HCT116 (cell line): Measurements from ENCODE around the gene WHRN. TPM values are rescaled to one million over a fixed set of nuclear protein-coding genes. Genes with fewer than 3 reads are reported as not detected.

Experiments
- ATAC-seq: fragments of 200-7000 bp; cut with Tn5 transposase; 2 replicates; pipeline ENCODE4 v1.9.1; 2020; ENCODE audit warnings: mild to moderate bottlenecking, moderate library complexity
- Bru-seq: library from RNA; stranded (reverse); fragments of 400-500 nt; gene quantifications from one replicate; lab custom pipeline; 2021; lab: Mats Ljungman, UMichigan
- BruChase-seq, 2 experiments: library from RNA; stranded (reverse); fragments of 400-500 nt; gene quantifications; one replicate each; lab custom pipeline; 2021; lab: Mats Ljungman, UMichigan
- BruUV-seq: library from RNA; stranded (reverse); fragments of 400-500 nt; replicated peaks from 2 replicates; lab custom pipeline; 2021; lab: Mats Ljungman, UMichigan
- CTCF ChIA-PET: fragments of 300-600 bp; sonication (Branson Sonifier 250); formaldehyde crosslinking; loops from one replicate; lab custom pipeline; 2021; ENCODE audit warnings: antibody characterized with exemption; lab: Charles Lee
- POLR2A ChIA-PET: fragments of 300-600, 350-600 bp; sonication (Branson Sonifier 250); formaldehyde crosslinking; loops from one replicate; lab custom pipeline; 2021; ENCODE audit warnings: antibody characterized with exemption; lab: Charles Lee
- RAD21 ChIA-PET, 2 experiments: fragments of 300-600 bp; sonication (Branson Sonifier 250); formaldehyde crosslinking; loops; one replicate each; lab custom pipeline; 2023; ENCODE audit warnings: low total read pairs in 2 of 2; ENCODE audit not compliant: uncharacterized antibody in 2 of 2, unreplicated experiment in 2 of 2, low non-redundant PET in 1 of 2; lab: Charles Lee
- DNase-seq: peaks from one replicate; pipeline ENCODE4 v3.0.0-alpha.2; 2010; ENCODE audit warnings: low read depth, low spot score
- H2AFZ ChIP-seq: fragments of 200-600 bp; shearing (Covaris generic), sonication (generic); 2 replicates; pipeline ENCODE4 v1.6.1; 2017; ENCODE audit warnings: low read depth, mixed run types, mixed read lengths, antibody characterized with exemption, low read length; ENCODE audit not compliant: poor library complexity, severe bottlenecking
- H3K27ac ChIP-seq: 2 replicates; pipeline ENCODE4 v1.5.1; 2012; ENCODE audit warnings: low read depth, low read length
- H3K27me3 ChIP-seq: fragments of 200-600 bp; sonication (generic); 2 replicates; pipeline ENCODE4 v1.6.1; 2016; ENCODE audit warnings: mixed run types, low read length, mixed read lengths; ENCODE audit not compliant: insufficient read depth
- H3K36me3 ChIP-seq, 2 experiments: fragments of 200-500 bp in 1 of 2; fragments of 200-600 bp in 1 of 2; sonication (Bioruptor generic) in 1 of 2; sonication (generic) in 1 of 2; 2 replicates each; pipeline versions ENCODE4 v1.5.1 to v1.6.1; 2014 to 2016; ENCODE audit warnings: low read length in 2 of 2, inconsistent platforms in 1 of 2, mixed read lengths in 1 of 2, mixed run types in 1 of 2; ENCODE audit not compliant: insufficient read depth in 2 of 2, control insufficient read depth in 1 of 2
- H3K4me1 ChIP-seq, 2 experiments: fragments of 200-600 bp in 1 of 2; sonication (generic) in 1 of 2; 2 replicates each; pipeline versions ENCODE4 v1.5.1 to v1.6.1; 2012 to 2017; ENCODE audit warnings: low read length in 2 of 2, inconsistent platforms in 1 of 2, mild to moderate bottlenecking in 1 of 2, mixed read lengths in 1 of 2, mixed run types in 1 of 2, moderate library complexity in 1 of 2; ENCODE audit not compliant: insufficient read depth in 2 of 2, control insufficient read depth in 1 of 2
- H3K4me2 ChIP-seq: fragments of 200-600 bp; sonication (generic); 2 replicates; pipeline ENCODE4 v1.6.1; 2017; ENCODE audit warnings: mixed run types, low read length, mixed read lengths
- H3K4me3 ChIP-seq, 2 experiments: fragments of 200-600 bp in 1 of 2; sonication (generic) in 1 of 2; replicated peaks in 1 of 2; 2 replicates each; pipeline ENCODE4 v1.5.1; 2011 to 2016; ENCODE audit warnings: low read length in 2 of 2, control low read depth in 1 of 2, low read depth in 1 of 2, mild to moderate bottlenecking in 1 of 2, mixed read lengths in 1 of 2, mixed run types in 1 of 2
- H3K79me2 ChIP-seq: fragments of 200-600 bp; sonication (generic); 2 replicates; pipeline ENCODE4 v1.6.1; 2017; ENCODE audit warnings: mild to moderate bottlenecking, mixed run types, low read length, moderate library complexity, mixed read lengths; ENCODE audit not compliant: insufficient read depth
- H3K9ac ChIP-seq: fragments of 200-600 bp; sonication (generic); 2 replicates; pipeline ENCODE4 v1.6.1; 2016; ENCODE audit warnings: low read length, mixed read lengths
- H3K9me2 ChIP-seq: fragments of 200-600 bp; sonication (generic), shearing (Covaris generic); 2 replicates; pipeline ENCODE4 v1.6.1; 2017; ENCODE audit warnings: mixed run types, mild to moderate bottlenecking, moderate library complexity; ENCODE audit not compliant: insufficient read depth
- H3K9me3 ChIP-seq, 2 experiments: fragments of 200-500 bp in 1 of 2; fragments of 200-600 bp in 1 of 2; sonication (Bioruptor generic) in 1 of 2; sonication (generic) in 1 of 2; 2 replicates each; pipeline ENCODE4 v1.6.1; 2014 to 2017; ENCODE audit warnings: low read length in 2 of 2, mixed read lengths in 2 of 2, inconsistent platforms in 1 of 2, low read depth in 1 of 2, mild to moderate bottlenecking in 1 of 2, mixed run types in 1 of 2, moderate library complexity in 1 of 2; ENCODE audit not compliant: control insufficient read depth in 1 of 2, insufficient read depth in 1 of 2
- H4K20me1 ChIP-seq: fragments of 200-600 bp; sonication (generic), shearing (Covaris generic); 2 replicates; pipeline ENCODE4 v1.6.1; 2017; ENCODE audit warnings: mixed run types, mild to moderate bottlenecking, moderate library complexity; ENCODE audit not compliant: insufficient read depth
- CBX3 ChIP-seq: IDR thresholded peaks from 2 replicates; pipeline ENCODE4 v1.6.1; 2012; ENCODE audit warnings: low read depth
- CEBPB ChIP-seq: IDR thresholded peaks from 2 replicates; pipeline ENCODE4 v1.6.1; 2012; ENCODE audit warnings: low read depth
- EGR1 ChIP-seq: IDR thresholded peaks from 2 replicates; pipeline ENCODE4 v1.6.1; 2012; ENCODE audit warnings: low read depth
- ELF1 ChIP-seq: IDR thresholded peaks from 2 replicates; pipeline ENCODE4 v1.6.1; 2012; ENCODE audit warnings: low read depth, borderline replicate concordance
- EZH2phosphoT487 ChIP-seq: fragments of 200-600 bp; IDR thresholded peaks from 2 replicates; pipeline ENCODE4 v1.6.1; 2018; ENCODE audit warnings: antibody characterized with exemption, borderline replicate concordance
- FOSL1 ChIP-seq: IDR thresholded peaks from 2 replicates; pipeline ENCODE4 v1.6.1; 2012; ENCODE audit warnings: low read depth
- JUND ChIP-seq: IDR thresholded peaks from 2 replicates; pipeline ENCODE4 v1.6.1; 2012
- POLR2A ChIP-seq: IDR thresholded peaks from 2 replicates; pipeline ENCODE4 v1.7.0; 2011; ENCODE audit warnings: borderline replicate concordance; ENCODE audit not compliant: insufficient read depth, insufficient read length; ENCODE audit errors: extremely low read depth
- POLR2AphosphoS5 ChIP-seq: IDR thresholded peaks from 2 replicates; pipeline ENCODE4 v1.6.1; 2011; ENCODE audit warnings: mild to moderate bottlenecking, low read depth, low read length, moderate library complexity
- RAD21 ChIP-seq: IDR thresholded peaks from 2 replicates; pipeline ENCODE4 v1.6.1; 2012; ENCODE audit warnings: low read depth, mild to moderate bottlenecking
- SRF ChIP-seq: IDR thresholded peaks from 2 replicates; pipeline ENCODE4 v1.6.1; 2012; ENCODE audit warnings: low read depth
- TCF7L2 ChIP-seq: IDR thresholded peaks from 2 replicates; pipeline ENCODE4 v1.7.0; 2011; ENCODE audit warnings: borderline replicate concordance, inconsistent platforms; ENCODE audit not compliant: insufficient read depth, insufficient read length; ENCODE audit errors: extremely low read depth
- YY1 ChIP-seq: IDR thresholded peaks from 2 replicates; pipeline ENCODE4 v1.6.1; 2011; ENCODE audit warnings: low read length, low read depth, moderate library complexity, mild to moderate bottlenecking; ENCODE audit not compliant: insufficient replicate concordance; ENCODE audit errors: extremely low read depth
- ZNF274 ChIP-seq: fragments of 200-500 bp; sonication (Bioruptor generic); IDR thresholded peaks from 2 replicates; pipeline ENCODE4 v1.6.1; 2014; ENCODE audit warnings: mild to moderate bottlenecking, low read depth, low read length, inconsistent platforms
- intact Hi-C: fragments of 100-400 bp; cut with micrococcal nuclease; formaldehyde crosslinking; loops from 2 replicates; pipeline ENCODE4 v1.10.0; 2022
- long read RNA-seq: library from polyadenylated mRNA; unstranded; transcript quantifications from one replicate; pipeline ENCODE4 v2.0.0, GENCODE V29; 2021; ENCODE audit not compliant: unreplicated experiment
- polyA plus RNA-seq: library from polyadenylated mRNA; unstranded; fragments of >200 nt; gene quantifications from 2 replicates; pipeline ENCODE4 v1.2.1, GENCODE V29; 2012; ENCODE audit warnings: missing spikeins
- total RNA-seq: library from RNA; stranded (reverse); gene quantifications from one replicate; pipeline ENCODE4 v1.2.1, GENCODE V29; 2021; ENCODE audit not compliant: unreplicated experiment
- TF ChIP-seq, protein P1 (sequence below): IDR thresholded peaks from 2 replicates; pipeline ENCODE4 v1.6.1; 2012; ENCODE audit warnings: low read depth
- TF ChIP-seq, protein P2 (sequence below): IDR thresholded peaks from 2 replicates; pipeline ENCODE4 v1.6.1; 2012
- TF ChIP-seq, protein P3 (sequence below): IDR thresholded peaks from 2 replicates; pipeline ENCODE4 v1.6.1; 2012
- TF ChIP-seq, protein P4 (sequence below): IDR thresholded peaks from 2 replicates; pipeline ENCODE4 v1.6.1; 2011; ENCODE audit warnings: mild to moderate bottlenecking, low read length, moderate library complexity; ENCODE audit not compliant: insufficient replicate concordance; ENCODE audit errors: extremely low read depth

The WHRN gene
- 12.8 TPM for total RNA-seq
- polyA plus RNA-seq = 13.1 and 15.7 TPM in 2 replicates
- percentile 52 among the genes with signal in this experiment for Bru-seq, nascent RNA
- BruChase-seq, experiment 1, labeled RNA remaining after a 6-hour chase = percentile 53 among the genes with signal in this experiment
- percentile 55 among the genes with signal in this experiment for BruChase-seq, experiment 2, labeled RNA remaining after a 2-hour chase
- long read RNA-seq, partial matches to known transcripts = 5 of 12 reads
- long read RNA-seq, other reads (novel, unspliced or antisense) = 5 of 12 reads

DNA sequence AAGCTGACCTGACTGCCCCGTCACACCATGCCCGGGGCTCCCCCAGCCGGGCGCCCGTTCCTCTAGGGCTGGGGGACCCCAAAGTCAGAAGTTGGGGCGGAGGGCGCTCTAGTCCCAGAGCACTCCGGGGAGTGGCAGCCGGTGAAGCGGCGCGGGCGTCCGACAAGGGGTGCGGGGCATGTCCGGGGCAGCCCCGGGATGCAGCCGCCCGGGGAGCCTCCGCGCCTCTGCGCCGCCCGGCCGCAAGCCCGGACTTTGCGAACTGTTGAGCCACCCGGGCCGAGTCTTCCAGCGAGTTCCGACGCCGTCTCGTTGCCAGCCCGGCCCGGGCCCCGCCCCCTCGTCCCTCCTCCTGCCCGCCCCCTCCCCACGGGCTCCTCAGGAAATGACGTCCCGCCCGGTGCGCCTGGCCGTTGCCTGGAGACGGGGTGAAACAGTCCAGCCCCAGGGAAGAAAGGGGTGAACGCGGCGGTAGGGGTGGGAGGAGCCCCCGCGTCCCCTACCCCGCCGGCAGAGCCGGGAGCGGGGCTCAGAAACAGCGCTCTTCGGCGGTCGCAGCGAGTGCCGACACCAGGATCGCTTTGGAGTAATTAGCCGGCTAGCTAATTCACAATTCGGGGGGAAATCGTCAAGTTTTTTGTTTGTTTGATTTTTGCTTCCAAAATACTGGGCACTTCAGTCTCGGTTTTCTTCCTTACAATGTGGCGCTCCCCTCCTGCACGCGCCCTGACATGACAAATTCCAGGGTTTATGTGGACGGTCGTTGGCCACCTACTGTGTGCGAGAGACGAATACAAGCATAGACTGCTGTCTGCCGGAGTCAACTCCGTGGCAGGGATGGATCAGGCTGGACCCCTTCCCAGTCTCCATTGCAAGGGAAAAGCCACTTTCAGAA is at the start of gene WHRN:
TSS of gene WHRN (minus strand) at position 287 of the 895 bp plus-strand sequence. CDS start 672 bp downstream, outside the sequence.
- H3K27ac ChIP-seq = peak within 1 kb of the TSS; percentile 34; the same call in 1 of the 2 replicates
- H3K4me2 ChIP-seq = peak within 1 kb of the TSS; percentile 95
- TF ChIP-seq RAD21 = no peak
- TF ChIP-seq ZNF274 = no peak
- TF ChIP-seq CEBPB = no peak
- TF ChIP-seq, protein P1, sequence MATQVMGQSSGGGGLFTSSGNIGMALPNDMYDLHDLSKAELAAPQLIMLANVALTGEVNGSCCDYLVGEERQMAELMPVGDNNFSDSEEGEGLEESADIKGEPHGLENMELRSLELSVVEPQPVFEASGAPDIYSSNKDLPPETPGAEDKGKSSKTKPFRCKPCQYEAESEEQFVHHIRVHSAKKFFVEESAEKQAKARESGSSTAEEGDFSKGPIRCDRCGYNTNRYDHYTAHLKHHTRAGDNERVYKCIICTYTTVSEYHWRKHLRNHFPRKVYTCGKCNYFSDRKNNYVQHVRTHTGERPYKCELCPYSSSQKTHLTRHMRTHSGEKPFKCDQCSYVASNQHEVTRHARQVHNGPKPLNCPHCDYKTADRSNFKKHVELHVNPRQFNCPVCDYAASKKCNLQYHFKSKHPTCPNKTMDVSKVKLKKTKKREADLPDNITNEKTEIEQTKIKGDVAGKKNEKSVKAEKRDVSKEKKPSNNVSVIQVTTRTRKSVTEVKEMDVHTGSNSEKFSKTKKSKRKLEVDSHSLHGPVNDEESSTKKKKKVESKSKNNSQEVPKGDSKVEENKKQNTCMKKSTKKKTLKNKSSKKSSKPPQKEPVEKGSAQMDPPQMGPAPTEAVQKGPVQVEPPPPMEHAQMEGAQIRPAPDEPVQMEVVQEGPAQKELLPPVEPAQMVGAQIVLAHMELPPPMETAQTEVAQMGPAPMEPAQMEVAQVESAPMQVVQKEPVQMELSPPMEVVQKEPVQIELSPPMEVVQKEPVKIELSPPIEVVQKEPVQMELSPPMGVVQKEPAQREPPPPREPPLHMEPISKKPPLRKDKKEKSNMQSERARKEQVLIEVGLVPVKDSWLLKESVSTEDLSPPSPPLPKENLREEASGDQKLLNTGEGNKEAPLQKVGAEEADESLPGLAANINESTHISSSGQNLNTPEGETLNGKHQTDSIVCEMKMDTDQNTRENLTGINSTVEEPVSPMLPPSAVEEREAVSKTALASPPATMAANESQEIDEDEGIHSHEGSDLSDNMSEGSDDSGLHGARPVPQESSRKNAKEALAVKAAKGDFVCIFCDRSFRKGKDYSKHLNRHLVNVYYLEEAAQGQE = no peak
- TF ChIP-seq, protein P2, sequence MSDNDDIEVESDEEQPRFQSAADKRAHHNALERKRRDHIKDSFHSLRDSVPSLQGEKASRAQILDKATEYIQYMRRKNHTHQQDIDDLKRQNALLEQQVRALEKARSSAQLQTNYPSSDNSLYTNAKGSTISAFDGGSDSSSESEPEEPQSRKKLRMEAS = peak; percentile 25; the same call in 1 of the 2 replicates
- TF ChIP-seq TCF7L2 = no peak
- no peak for TF ChIP-seq ELF1
- TF ChIP-seq EZH2phosphoT487 = no peak
- TF ChIP-seq YY1 = peak; percentile 6
- TF ChIP-seq FOSL1 = no peak
- TF ChIP-seq, protein P3, sequence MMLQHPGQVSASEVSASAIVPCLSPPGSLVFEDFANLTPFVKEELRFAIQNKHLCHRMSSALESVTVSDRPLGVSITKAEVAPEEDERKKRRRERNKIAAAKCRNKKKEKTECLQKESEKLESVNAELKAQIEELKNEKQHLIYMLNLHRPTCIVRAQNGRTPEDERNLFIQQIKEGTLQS = no peak
- no peak for TF ChIP-seq SRF
- TF ChIP-seq JUND = no peak
- no peak for TF ChIP-seq CBX3
- TF ChIP-seq EGR1 = peak; percentile 55; the same call in 1 of the 2 replicates
- TF ChIP-seq POLR2A = no peak
- peak; percentile 52 for TF ChIP-seq POLR2AphosphoS5
- TF ChIP-seq, protein P4, sequence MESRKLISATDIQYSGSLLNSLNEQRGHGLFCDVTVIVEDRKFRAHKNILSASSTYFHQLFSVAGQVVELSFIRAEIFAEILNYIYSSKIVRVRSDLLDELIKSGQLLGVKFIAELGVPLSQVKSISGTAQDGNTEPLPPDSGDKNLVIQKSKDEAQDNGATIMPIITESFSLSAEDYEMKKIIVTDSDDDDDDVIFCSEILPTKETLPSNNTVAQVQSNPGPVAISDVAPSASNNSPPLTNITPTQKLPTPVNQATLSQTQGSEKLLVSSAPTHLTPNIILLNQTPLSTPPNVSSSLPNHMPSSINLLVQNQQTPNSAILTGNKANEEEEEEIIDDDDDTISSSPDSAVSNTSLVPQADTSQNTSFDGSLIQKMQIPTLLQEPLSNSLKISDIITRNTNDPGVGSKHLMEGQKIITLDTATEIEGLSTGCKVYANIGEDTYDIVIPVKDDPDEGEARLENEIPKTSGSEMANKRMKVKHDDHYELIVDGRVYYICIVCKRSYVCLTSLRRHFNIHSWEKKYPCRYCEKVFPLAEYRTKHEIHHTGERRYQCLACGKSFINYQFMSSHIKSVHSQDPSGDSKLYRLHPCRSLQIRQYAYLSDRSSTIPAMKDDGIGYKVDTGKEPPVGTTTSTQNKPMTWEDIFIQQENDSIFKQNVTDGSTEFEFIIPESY = no peak

More for the DNA sequence above, at the start of gene WHRN:
- ChIA-PET RAD21 (interaction anchor here (1.3 to 1.4 kb wide), 2 partner anchors 148 kb away, joined by 3 to 4 read pairs; no protein-coding TSS in a partner anchor), CTCF (interaction anchor here (1.9 kb wide), 1 partner anchor 33 kb away, joined by 6 read pairs; no protein-coding TSS in a partner anchor), POLR2A (interaction anchor here (0.9 kb wide), 1 partner anchor 82 kb away, joined by 3 read pairs; the partner anchor contains the start of gene ATP6V1G1)
- Histone ChIP-seq H3K9me3 (no peaks in the 10 kb centered on the region), H3K9ac (peak within 1 kb of the TSS; percentile 71), H3K79me2 (no peaks in the 10 kb centered on the region; the same call in 1 of the 2 replicates), H3K4me3 (peak within 1 kb of the TSS; percentile 48 to 63), H3K9me2 (no peaks in the 10 kb centered on the region), H2AFZ (peak within 1 kb of the TSS; percentile 69), H4K20me1 (no peaks in the 10 kb centered on the region), H3K27me3 (peaks cover 23% of the 10 kb centered on the region), H3K4me1 (peaks cover 4 to 37% of the 10 kb centered on the region in 2 experiments; a peak in 3 of 4 replicates), H3K36me3 (no peaks in the 10 kb centered on the region)
- BruUV-seq = TSS peak; percentile 56
- ATAC-seq (peak; percentile 78), DNase-seq (peak; percentile 60)
- intact Hi-C loops = loop anchor here (5.0 kb wide), 1 partner anchor 82 kb away; the partner anchor contains the start of gene ATP6V1G1
